ENCODE results near the gene DYSF.

- no peak for TF ChIP-seq TAF1 (IDR thresholded peaks at IDR 0.05; ENCODE audit: borderline replicate concordance, low read depth, low read length)
- TF ChIP-seq POLR2A (IDR thresholded peaks at IDR 0.05; ENCODE audit: low read depth, low read length), result no peak
- TF ChIP-seq POLR2AphosphoS5 (IDR thresholded peaks at IDR 0.05; ENCODE audit: low read depth, low read length), result no peak
Measured at GRCh38 chr2:71417300-71418202, 35.8 kb upstream of the DYSF start.
